Activated CD4-positive, alpha-beta T cell treated with anti-CD3 and anti-CD28 coated beads for 24 hours (primary cell): ENCODE data around the gene CCDC169.
"Not testable (repeated sequence)": the region's sequence is repeated elsewhere in the genome, so short reads cannot be mapped to it uniquely, and the experiment has no call there.

Experiments
- DNase-seq, 2 donors: peaks; one replicate each; pipeline ENCODE4 v3.0.0-alpha.2; 2020; ENCODE audit warnings: low read depth in 2 of 2

CCDC169 gene

DNA sequence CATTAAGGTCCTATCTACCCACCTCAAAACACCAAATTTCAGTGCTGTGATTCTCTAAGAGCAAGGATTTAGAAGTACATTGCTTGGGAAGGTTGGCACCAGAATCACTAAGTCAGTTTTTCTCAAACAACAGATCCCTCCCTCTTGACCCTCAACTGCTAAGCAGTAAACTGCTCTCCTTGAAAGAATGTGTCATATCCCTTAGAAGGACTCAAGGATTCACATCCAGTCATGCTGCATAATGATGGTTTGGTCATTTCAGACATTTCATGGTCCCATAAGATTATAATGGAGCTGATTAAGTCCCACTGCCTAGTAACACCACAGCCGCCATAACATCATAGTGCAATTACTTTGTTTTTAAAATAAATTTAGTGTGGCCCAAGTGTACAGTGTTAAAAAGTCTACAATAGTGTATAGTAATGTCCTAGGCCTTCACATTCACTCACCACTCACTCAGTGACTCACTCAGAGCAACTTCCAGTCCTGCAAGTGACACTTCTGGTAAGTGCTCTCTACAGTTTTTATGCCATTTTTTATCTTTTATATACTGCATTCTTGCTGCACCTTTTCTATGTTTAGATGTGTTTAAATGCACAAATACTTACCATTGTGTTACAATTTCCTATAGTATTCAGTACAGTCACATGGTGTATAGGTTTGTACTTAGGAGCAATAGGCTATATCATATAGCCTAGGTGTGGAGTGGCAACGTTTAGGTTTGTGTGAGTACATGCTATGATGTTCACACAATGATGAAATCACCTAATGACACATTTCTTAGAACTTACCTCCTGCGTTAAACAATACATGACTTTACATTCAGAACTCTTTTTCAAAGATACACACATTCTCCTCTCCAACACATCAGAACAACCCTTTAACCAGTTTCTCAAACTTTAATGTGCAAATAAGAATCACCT is 15.7 kb upstream of the CCDC169 start:
- DNase-seq: no peak

DNA sequence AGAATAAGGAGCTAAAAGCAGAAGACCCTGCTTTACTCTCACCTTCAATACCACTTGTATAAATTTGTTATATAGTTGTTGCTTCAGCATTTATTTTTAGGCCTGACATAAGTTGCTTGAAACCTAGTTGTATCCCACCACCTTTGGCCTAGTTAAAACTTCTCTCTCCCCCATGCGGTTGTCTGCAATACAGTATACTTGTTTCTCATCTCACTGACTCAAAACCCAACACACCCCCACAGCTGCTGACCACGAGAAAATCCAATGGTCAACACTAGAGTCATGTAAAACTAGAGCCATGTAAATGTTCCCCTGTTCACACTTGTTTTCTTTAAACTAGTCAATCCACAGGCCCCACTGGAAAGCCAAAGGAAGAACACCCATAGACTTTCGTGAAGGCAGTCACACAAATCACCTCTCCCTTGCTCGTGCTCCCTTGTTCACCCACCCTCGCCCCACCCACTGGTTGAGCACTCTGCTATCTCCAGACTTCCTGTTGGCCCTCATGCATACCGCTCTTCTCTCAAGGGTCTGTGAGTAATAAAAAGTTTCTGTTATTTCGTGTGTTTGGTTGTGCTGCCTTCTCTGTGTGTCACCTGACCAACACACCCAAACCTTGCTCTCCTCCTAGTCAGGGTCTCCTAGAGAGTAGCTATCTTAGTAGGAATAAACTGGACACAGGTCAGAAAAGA is 12.9 kb upstream of the CCDC169 start:
- no peak for DNase-seq

DNA sequence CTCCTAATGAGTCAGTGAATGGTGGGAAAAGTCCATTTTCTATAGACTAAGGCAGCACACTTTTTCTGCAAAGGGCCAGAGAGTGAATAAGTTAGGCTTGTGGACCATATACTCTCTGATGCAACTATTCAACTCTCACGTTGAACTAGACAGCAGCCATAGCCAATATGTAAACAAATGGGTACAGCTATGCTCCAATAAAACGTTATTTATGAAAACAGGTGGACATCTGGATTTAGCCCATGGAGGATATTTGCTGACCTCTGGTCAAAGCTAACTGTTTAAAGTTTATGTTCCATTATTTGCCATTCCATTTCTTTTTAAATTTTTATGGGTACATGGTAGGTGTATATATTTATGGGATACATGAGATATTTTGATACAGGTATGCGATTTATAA is 4.7 kb upstream of the CCDC169 start:
- no peak for DNase-seq

DNA sequence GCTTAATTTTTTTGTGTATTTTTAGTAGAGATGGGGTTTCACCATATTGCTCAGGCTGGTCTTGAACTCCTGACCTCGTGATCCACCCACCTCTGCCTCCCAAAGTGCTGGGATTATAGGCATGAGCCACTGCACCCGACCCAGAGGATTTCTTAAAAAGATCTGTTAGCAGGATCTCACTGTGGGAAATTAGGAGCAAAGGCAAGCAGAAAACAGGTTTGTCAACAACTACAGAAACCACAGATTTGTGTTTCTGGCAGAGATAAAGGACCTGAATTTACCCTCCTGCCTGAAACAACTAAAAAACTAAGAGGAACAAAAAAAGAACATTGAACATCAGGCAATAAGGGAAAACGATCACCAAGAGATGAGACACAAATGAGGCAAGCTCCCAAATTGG is 1.9 kb upstream of the CCDC169 start:
- DNase-seq: not testable (repeated sequence)

DNA sequence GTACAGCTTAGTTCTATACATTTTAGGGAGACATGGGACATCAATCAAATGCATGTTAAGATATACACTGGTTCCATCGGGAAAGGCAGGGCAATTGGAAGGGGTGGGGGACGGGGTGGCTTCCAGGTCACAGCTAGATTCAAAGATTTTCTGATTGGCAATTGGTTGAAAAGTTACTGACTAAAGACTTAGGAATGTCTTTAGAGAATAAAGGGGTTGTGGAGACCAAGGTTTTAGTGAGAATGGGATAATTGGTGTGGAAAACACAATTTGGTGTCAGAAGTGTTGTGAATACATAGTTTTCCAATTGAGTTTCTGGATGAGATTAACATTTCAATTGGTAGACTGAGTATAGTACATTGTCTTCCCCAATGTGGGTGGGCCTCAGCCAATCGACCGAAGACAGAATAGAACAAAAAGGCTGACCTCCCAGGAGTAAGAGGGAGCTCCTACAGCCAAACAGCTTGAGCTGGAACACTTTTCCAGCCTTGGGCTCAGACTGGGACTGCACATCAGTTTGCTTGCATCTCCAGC is 988 bp upstream of the CCDC169 start:
- DNase-seq: no peak

DNA sequence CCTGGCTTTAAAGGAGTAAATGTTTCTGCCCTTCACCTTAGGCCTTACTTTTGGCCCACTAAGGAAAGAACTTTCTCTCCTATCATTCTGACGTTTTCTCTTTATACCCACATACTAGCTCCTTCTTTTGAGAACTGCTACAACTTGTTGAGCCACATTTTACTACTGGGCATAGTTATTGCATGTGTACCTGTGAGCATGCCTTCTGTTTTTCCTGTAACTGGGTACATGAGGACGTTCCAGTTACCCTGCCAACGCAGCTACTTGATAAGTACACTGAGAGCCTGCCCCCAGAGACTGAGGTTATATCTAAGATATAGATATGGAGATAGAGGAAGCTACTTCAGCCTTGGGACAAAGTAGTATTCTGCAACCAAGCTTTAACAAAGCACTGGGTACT is 3.5 kb downstream of the CCDC169 start:
- no peak for DNase-seq

DNA sequence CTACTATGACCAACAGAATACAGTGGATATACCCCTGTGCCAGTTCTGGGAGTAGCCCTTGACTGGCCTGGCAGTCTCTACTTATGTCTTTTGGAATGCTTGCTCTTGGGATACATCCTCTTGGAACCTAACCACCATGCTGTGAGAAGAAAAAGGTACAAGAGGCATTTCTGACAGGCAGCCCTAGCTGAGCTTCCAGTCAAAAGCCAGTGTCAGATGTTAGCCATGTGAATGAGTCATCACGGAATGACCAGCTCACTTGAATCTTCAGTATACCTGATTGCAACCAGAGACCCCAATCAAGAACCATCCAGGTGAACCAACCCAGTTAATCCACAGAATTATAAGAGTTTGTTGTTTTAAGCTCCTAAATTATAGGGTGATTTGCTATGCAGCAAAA is 4.1 kb downstream of the CCDC169 start:
- DNase-seq: no peak

DNA sequence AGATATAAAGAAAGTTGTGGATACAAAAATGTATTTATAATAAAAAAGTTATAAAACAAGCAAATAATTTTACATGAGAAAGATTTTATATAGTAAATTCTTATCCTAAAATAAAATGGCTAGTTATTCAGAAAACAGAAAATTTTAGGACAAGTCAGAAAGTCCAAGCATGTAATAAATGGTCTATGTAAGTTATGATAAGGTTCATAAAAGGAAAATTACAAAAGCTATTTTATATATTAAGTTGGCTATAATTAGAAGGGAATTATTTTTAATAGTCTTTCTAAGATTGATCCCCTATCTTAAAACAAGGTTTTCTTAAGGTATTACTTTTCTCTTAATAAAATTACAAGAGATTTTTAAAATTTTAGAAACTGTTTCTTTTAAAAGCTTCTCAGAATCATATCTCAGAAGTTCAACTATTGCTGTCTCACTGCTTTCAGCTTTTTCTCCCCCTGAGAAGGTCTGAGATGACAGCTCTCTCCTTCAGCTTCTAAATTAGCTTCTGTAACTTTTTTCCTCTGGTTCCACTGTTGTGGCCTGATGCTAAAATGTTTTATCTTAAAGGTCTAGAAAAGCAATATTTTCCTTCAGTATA is 8.7 kb downstream of the CCDC169 start:
- no peak for DNase-seq

GRCh38 chr13:36286006-36286405 is 11.6 kb downstream of the CCDC169 start:
- no peak for DNase-seq

DNA sequence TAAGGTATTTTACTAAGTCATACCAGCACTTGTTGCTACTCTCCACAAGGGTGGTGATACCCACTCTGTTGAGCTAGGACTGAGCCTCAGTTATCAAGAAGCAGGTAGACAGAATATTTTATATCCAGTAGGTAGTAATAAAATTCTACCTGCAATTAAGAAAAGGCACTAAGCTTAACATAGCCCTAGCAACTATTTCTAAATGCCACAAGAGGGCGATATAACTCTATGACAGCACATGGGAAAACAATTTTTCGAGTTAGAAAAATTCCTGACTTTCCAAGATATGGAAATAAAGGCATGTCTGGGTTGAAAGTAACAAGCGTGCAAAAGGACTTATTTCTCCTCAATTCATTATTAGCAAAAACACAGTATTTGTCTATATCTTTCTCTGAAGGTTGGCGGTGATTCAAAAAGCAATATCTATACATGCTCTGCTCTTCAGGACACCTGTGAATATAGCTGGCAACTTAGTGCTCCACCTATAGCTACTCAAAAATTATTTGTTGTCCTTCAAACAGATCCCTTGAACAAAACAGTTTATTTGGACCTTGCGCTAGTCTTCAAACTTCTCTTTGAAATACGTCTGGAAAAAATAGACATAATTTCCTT is 14.7 kb downstream of the CCDC169 start:
- DNase-seq: no peak

DNA sequence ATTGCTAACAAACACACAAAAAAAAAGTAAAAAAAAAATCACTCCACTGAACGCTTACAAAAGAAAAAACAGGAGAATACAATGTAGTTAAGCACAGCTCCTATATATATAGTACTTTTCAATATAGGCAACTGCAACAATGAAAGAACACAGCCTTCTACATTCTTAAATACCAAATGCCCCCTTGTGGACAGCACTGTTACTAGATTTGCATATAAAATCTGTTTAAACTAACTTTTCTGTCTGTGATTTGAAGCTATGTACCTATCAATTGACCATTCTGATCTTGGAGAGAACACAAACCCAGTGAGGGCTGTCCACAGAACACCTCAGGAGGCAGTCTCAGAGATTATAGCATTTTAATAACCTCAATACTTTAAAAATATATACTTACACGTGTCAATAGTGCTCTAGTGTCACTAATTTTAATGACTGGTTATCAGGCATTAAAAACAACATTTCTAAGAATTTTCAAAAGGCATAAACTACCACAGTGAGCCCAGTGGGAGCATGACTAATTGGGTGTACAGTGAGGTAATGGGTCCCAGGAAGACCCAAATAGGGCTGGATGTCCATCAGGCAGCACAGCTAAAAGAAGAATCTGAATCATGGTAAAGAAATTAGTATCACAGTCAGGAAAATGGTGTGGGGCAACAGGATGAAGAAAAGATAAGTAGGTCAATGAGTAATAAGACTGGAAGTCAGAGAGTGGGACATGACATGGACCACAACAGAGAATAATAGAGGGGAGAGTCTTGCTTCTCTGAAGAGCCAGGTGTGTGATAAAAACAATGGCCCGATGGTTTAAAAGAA is 22.2 kb downstream of the CCDC169 start:
- no peak for DNase-seq

DNA sequence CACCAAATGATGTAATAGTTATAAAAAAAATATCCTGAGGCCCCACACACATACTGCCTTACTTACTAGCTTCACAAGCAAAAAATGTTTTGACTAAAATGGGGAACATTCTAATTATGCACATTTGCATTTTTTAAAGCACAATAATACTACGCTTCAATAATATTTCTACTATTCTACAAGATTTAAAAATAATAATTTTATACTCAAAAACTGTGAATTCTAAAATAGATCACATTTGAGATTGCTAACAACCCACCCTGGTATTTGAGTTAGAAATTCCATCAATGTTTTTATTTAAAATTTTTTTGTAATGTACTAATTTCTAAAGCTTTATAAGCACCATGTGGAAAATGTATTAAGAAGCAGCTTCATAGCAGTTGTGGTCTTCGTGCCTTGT is 24.2 kb downstream of the CCDC169 start:
- no peak for DNase-seq

DNA sequence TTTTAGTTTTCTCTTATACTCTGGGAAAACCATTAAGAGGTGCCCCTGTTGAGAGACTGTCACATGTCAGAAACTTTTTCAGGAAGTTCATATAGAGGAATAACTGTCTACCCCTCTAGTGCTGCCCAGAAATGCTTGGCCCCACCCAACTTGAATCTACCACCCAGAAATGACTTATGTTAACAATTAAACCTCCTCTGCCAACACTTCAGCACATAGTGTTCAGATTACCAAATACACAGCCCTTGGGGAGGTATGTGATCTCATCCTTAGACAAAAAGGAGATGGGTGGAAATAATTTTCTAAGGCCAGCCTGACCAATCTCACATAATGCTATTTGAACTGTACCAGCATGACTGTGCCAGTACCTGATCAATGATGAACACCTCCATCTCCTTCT is 35.6 kb downstream of the CCDC169 start:
- DNase-seq: no peak

- no peak for DNase-seq
Measured at GRCh38 chr13:36261011-36261410, 36.6 kb downstream of the CCDC169 start.

GRCh38 chr13:36259361-36260137 is 38.1 kb downstream of the CCDC169 start:
- no peak for DNase-seq

DNA sequence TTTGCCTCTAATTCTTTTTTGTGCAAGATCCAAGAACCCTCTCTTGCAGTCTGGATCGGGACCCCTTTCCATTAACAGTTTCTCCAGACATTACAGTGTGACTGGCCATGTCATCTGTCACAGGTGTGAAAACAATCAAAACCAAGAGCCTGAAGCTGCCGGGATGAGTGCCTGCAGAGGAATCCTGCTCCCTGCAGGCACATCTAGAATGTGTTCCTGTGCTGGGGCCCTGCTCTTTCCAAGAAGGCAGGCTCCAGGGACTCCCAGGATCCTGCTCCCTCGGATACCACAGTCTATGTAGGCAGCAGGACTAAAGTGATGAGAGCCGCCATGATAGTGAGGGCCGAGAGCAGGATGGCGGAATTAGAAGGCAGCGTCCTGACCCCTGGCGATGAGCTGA is 38.8 kb downstream of the CCDC169 start:
- DNase-seq: no peak

GRCh38 chr13:36251526-36251925 is 46.1 kb downstream of the CCDC169 start:
- no peak for DNase-seq

DNA sequence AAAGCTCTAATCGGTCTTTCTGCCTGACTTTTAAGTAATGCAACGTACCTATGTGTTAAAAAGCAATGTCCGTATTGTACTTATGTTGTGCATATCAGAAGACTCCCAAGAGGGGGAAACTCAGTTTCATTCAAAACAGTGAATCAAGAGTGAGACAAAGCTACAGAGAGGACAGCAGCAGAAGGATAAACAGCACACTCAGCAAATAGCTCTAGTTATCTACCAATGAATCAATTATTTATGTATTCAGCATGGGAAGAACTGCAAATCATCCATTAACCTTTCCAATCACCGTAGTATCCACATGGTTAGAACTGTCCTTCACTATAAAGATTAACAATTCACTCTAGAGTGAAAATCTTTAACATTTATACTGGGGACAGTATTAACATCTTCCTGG is 46.6 kb downstream of the CCDC169 start:
- no peak for DNase-seq

- no peak for DNase-seq
Measured at GRCh38 chr13:36248700-36249099, 48.9 kb downstream of the CCDC169 start.

DNA sequence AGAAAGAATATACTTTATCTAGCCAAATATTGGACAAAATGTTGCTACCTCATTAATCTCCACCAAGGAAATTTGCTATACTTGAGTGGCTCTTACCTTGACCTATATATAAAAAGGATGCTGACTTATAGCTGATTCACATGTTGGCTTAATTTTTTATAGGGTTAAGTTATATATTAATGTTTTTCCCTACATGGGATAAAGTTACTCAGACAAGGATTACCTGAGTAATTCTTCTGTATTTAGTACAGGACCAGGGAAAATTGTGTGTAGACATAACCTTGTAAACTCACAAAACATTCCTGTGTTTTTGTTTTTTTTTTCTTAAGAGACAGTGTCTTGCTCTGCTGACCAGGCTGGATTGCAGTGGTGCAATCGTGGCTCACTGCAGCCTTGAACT is 52.6 kb downstream of the CCDC169 start:
- no peak for DNase-seq
